ENCODE data around the gene SAV1. TPM values are rescaled to one million over a fixed set of nuclear protein-coding genes. Genes with fewer than 3 reads are reported as not detected.
A peak's percentile ranks its signal among the peaks of the same experiment; 100 is the strongest.

Gene SAV1
- total and polyA plus RNA-seq, 2 experiments from 2014 or later = 18.6 to 34.4 TPM

DNA sequence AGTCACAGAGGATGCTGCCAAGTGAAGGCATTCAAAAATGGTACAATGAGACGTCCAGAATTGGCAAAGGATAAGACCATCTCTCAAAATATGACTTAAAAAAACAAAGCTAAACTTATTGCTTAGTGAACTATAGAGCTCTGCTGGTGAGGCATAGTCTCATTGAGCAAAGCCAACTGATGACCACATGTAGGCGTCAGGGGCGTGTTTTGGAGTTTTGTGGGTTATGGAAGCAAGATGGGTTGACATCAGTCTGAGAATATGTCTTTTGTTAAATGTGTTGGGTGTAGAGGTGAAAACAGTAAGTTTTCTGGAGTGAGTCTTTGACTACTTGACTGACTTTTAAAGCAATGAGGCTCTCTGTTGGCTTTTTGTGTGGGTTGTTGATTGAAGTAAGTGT lies 60.9 kb downstream of the SAV1 start:
- no peaks in the 10 kb centered on the region for H3K36me3 ChIP-seq
- no peak for DNase-seq (ENCODE audit: low read depth in 1 of 2, low spot score in 1 of 2)
- no peak overlapping the region for H3K27ac ChIP-seq

DNA sequence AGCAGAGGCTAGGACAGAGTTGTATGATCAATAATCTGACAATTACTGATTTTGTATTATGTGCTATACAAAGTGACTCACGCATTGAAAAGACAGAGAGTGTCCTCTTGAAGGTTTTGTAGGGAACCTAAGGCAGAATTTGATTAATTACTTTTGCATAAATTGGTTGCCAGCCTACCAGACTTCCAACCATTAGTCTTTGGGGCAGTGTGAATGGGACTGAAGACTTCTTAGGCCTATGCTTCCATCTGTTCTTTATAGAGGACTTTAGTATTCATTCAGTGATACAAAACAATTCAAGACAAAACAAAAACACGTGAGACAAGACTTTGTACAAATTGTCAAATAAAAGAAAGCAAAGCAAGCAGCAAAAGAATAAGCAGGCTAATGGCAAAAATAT lies 61.6 kb downstream of the SAV1 start:
- no peaks in the 10 kb centered on the region for H3K27me3 ChIP-seq
- H3K4me3 ChIP-seq = no peak overlapping the region
- H3K9me3 ChIP-seq (ENCODE audit: low read depth) = no peaks in the 10 kb centered on the region
- no peak overlapping the region for H3K27ac ChIP-seq
- TF ChIP-seq, protein P1, sequence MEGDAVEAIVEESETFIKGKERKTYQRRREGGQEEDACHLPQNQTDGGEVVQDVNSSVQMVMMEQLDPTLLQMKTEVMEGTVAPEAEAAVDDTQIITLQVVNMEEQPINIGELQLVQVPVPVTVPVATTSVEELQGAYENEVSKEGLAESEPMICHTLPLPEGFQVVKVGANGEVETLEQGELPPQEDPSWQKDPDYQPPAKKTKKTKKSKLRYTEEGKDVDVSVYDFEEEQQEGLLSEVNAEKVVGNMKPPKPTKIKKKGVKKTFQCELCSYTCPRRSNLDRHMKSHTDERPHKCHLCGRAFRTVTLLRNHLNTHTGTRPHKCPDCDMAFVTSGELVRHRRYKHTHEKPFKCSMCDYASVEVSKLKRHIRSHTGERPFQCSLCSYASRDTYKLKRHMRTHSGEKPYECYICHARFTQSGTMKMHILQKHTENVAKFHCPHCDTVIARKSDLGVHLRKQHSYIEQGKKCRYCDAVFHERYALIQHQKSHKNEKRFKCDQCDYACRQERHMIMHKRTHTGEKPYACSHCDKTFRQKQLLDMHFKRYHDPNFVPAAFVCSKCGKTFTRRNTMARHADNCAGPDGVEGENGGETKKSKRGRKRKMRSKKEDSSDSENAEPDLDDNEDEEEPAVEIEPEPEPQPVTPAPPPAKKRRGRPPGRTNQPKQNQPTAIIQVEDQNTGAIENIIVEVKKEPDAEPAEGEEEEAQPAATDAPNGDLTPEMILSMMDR (IDR thresholded peaks at IDR 0.05; ENCODE audit: low read depth, low read length) = no peak
- DNase-seq (ENCODE audit: low read depth in 1 of 2, low spot score in 1 of 2) = no peak
- peaks cover 8% of the 10 kb centered on the region for H3K4me1 ChIP-seq (ENCODE audit: low read depth)
- no peaks in the 10 kb centered on the region for H3K36me3 ChIP-seq

More for the DNA sequence above, 60.9 kb downstream of the SAV1 start:
- peaks cover 5% of the 10 kb centered on the region for H3K4me1 ChIP-seq (ENCODE audit: low read depth)
- H3K9me3 ChIP-seq (ENCODE audit: low read depth) = no peaks in the 10 kb centered on the region
- H3K27me3 ChIP-seq = no peaks in the 10 kb centered on the region
- no peak overlapping the region for H3K4me3 ChIP-seq
- TF ChIP-seq, protein P1 (IDR thresholded peaks at IDR 0.05; ENCODE audit: low read depth, low read length) = no peak

DNA sequence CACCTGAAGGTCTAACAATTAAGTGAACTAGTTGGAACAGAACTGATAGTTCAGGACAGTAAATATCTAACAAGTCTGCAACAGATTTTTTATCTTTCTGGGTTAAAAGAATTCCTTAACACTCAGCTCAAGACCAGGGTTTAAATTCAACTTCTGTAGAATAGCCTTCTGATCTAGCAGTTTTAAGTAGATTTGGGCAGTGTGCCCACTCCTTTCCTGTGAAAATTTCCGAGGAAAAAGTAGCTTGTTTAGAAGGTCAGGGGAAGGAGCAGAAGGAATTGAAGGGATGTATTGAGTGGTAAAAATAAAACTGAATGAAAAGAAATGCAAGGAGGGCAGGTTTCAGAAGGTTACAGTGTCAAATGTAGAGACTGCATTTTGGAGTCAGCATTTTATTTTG lies 62.3 kb downstream of the SAV1 start:
- no peak overlapping the region for H3K4me3 ChIP-seq

DNA sequence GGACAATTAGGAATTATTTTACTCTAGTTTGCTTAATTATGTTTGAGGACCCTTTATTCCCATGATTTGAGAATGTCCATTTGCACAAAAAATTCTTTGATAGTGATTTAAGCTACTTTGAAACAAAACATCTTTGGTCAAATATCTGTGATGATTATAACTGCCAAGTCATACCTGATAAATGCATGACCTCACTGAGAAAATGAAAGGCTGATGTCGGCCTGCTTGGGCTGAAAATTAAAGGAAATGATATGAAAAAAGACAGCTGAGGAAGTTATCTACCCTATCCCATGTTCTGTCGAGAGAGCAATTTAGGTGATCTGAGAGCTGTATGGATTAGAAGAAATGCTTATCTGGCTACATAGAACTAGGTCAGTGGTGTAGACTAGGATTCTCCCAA lies 64.5 kb downstream of the SAV1 start:
- Histone ChIP-seq H3K36me3 (no peaks in the 10 kb centered on the region), H3K9me3 (ENCODE audit: low read depth) (no peaks in the 10 kb centered on the region), H3K4me1 (ENCODE audit: low read depth) (peaks cover 15% of the 10 kb centered on the region), H3K4me3 (no peak overlapping the region), H3K27ac (no peak overlapping the region), H3K27me3 (no peaks in the 10 kb centered on the region)
- no peak for DNase-seq (ENCODE audit: low read depth in 1 of 2, low spot score in 1 of 2)
- TF ChIP-seq, protein P1 (IDR thresholded peaks at IDR 0.05; ENCODE audit: low read depth, low read length) = no peak

More for the DNA sequence above, 62.3 kb downstream of the SAV1 start:
- Histone ChIP-seq H3K27ac (no peak overlapping the region), H3K4me1 (ENCODE audit: low read depth) (peaks cover 8% of the 10 kb centered on the region), H3K9me3 (ENCODE audit: low read depth) (no peaks in the 10 kb centered on the region), H3K36me3 (no peaks in the 10 kb centered on the region), H3K27me3 (no peaks in the 10 kb centered on the region)
- TF ChIP-seq, protein P1 (IDR thresholded peaks at IDR 0.05; ENCODE audit: low read depth, low read length) = no peak
- DNase-seq (ENCODE audit: low read depth in 1 of 2, low spot score in 1 of 2) = peak in 1 of 2 donors; percentile 61

DNA sequence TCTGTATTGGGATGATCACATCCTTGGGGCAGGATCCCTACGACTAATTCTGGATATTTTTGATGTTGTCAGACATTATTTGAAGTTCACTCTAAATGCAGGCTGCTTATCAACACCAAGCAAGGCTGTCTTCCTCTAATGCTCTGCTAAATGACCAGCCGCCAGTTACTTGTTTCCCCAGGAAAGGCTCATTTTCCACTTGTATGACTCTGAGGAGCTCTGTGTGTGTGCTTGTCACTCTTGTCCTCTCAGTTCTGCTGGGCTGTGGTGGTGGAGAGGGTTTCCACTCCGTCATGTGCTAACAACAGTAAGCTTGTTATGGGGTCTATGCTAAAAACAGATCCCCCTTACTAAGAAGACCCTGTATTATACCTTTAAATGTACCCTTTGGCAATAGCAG lies 66.1 kb downstream of the SAV1 start:
- Histone ChIP-seq H3K27ac (peak overlapping the region; percentile 18), H3K27me3 (no peaks in the 10 kb centered on the region), H3K9me3 (ENCODE audit: low read depth) (no peaks in the 10 kb centered on the region), H3K36me3 (no peaks in the 10 kb centered on the region), H3K4me1 (ENCODE audit: low read depth) (peaks cover 15% of the 10 kb centered on the region), H3K4me3 (no peak overlapping the region)
- DNase-seq (ENCODE audit: low read depth in 1 of 2, low spot score in 1 of 2) = peak in 1 of 2 donors; percentile 10
- TF ChIP-seq, protein P1 (IDR thresholded peaks at IDR 0.05; ENCODE audit: low read depth, low read length) = no peak

DNA sequence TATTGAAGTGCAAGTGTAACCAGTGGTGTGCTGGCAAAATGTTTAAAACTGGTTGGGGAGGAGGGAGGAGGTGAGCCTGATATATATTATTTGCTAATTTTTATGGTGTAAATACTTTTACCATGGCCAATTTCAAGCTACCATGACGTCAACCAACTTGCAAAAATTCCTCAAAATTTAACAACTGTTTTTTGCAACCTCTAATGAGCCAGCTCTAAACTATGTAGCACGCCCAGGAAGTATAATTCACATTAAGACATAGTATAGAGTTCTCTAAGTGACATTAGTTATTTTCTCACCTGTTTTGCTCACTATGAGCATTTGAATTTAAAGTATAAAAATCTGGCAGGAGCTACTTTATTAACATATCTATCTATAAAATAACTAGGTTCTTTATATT lies 66.7 kb downstream of the SAV1 start:
- no peak overlapping the region for H3K4me3 ChIP-seq
- peaks cover 15% of the 10 kb centered on the region for H3K4me1 ChIP-seq (ENCODE audit: low read depth)
- H3K27me3 ChIP-seq = no peaks in the 10 kb centered on the region
- no peaks in the 10 kb centered on the region for H3K36me3 ChIP-seq
- peak in 1 of 2 donors; percentile 16 for DNase-seq (ENCODE audit: low read depth in 1 of 2, low spot score in 1 of 2)
- no peaks in the 10 kb centered on the region for H3K9me3 ChIP-seq (ENCODE audit: low read depth)
- H3K27ac ChIP-seq = no peak overlapping the region
- TF ChIP-seq, protein P1 (IDR thresholded peaks at IDR 0.05; ENCODE audit: low read depth, low read length) = no peak
